Heart right ventricle (tissue), 16 donors: ENCODE measurements around the gene GLIPR2. TPM values are rescaled to one million over a fixed set of nuclear protein-coding genes. Genes with fewer than 3 reads are reported as not detected.
A peak's percentile ranks its signal among the peaks of the same experiment; 100 is the strongest.

Experiments
- ATAC-seq, 8 donors: fragments of 200-7000 bp; cut with Tn5 transposase; one replicate each; pipeline ENCODE4 v1.9.1; 2020; ENCODE audit warnings: mild to moderate bottlenecking in 8 of 8, moderate library complexity in 8 of 8, moderate number of reproducible peaks in 1 of 8
- DNase-seq, 2 donors: peaks; one replicate each; pipeline ENCODE4 v3.0.0-alpha.2; 2020
- H3K27ac ChIP-seq, 10 donors: fragments of 200-600 bp; sonication (generic) in 2 of 10; one replicate each; pipeline versions ENCODE4 v1.5.0 to v1.8.0; 2020 to 2022; ENCODE audit warnings: mild to moderate bottlenecking in 3 of 10
- H3K27me3 ChIP-seq, 7 donors: fragments of 200-600 bp; one replicate each; pipeline ENCODE4 v1.8.0; 2021 to 2022; ENCODE audit warnings: mild to moderate bottlenecking in 2 of 7
- H3K36me3 ChIP-seq, 9 donors: fragments of 200-600 bp; sonication (generic) in 1 of 9; one replicate each; pipeline versions ENCODE4 v1.5.0 to v1.8.0; 2020 to 2022; ENCODE audit warnings: mild to moderate bottlenecking in 2 of 9
- H3K4me1 ChIP-seq, 9 donors: fragments of 200-600 bp; sonication (generic) in 1 of 9; one replicate each; pipeline versions ENCODE4 v1.5.0 to v1.8.0; 2020 to 2022; ENCODE audit warnings: mild to moderate bottlenecking in 4 of 9
- H3K4me3 ChIP-seq, 10 donors: fragments of 200-600 bp; sonication (generic) in 2 of 10; one replicate each; pipeline versions ENCODE4 v1.5.0 to v1.8.0; 2020 to 2022; ENCODE audit warnings: mild to moderate bottlenecking in 7 of 10, moderate library complexity in 2 of 10
- H3K9me3 ChIP-seq, 11 donors: fragments of 200-600 bp in 10 of 11; sonication (generic) in 2 of 11; one replicate each; pipeline versions ENCODE4 v1.5.0 to v1.8.0; 2013 to 2022; ENCODE audit warnings: mild to moderate bottlenecking in 2 of 11, control low read depth in 1 of 11, moderate library complexity in 1 of 11
- WGBS, 2 donors: extraction: QIAGEN DNeasy Blood & Tissue Kit; methylation state at CpG; one replicate each; pipeline ENCODE4 v1.1.7; 2013; ENCODE audit warnings: inconsistent platforms in 1 of 2; 5-methylcytosine and 5-hydroxymethylcytosine counted together
- intact Hi-C, 10 donors: fragments of 100-400 bp; cut with DNase I; formaldehyde crosslinking; loops; one replicate each; pipeline versions ENCODE4 v1.11.1 to v1.14.2; 2022
- polyA plus RNA-seq, 2 donors: library from polyadenylated mRNA; stranded (reverse); fragments of 200-250 nt; gene quantifications; one replicate each; pipeline ENCODE4 v1.2.3, GENCODE V29; 2013
- total RNA-seq, 10 donors: library from RNA; stranded (reverse); fragmentation: NEBNext Ultra II Directional in 3 of 10; extraction: Animal tissue kit (Norgen Biotek cat#: 25700) in 3 of 10; gene quantifications; one replicate each; pipeline versions ENCODE4 v1.2.1 to v1.2.4, GENCODE V29; 2021 to 2023
- TF ChIP-seq, protein P1 (sequence below), 9 donors: fragments of 200-600 bp; sonication (generic) in 2 of 9; IDR thresholded peaks; one replicate each; pipeline versions ENCODE4 v1.5.0 to v1.8.0; 2021 to 2022; ENCODE audit warnings: antibody characterized with exemption in 9 of 9, mild to moderate bottlenecking in 5 of 9, moderate library complexity in 1 of 9
- donor health status: Arrhythmogenic right ventricular cardiomyopathy.
- donor health status: ischemic (EF 13 %, LVEDD 7.1; RV severe dilation, severe dysfunction).
- donor health status: healthy with polysubstance abuse.
- donor health status: DM: no; HTN: yes; CAD: no.
- donor health status: DM: no; HTN: no; CAD: no.
- donor health status: ischemic (EF 25% LVEDD 6.9; RV normal size, moderate dysfunction).
- donor health status: ischemic (EF 25% LVEDD 5.7; RV mildly dilated, moderate dysfunction).
- donor health status: healthy.
- donor health status: DM: yes; HTN: yes; CAD: no.
- donor health status: Ischemic cardiomyopathy.
- donor health status: ischemic (EF 35%, LVEDD 5.7; RV mildly dilated, moderate dysfunction).
- donor health status: nonischemic (EF 11% LVEDD 7.7; RV severe dilation, severe dysfunction).
- donor health status: DM: yes; HTN: yes; CAD: no.
- donor health status: PGD.
- donor health status: ischemic (EF 29% LVEDD 5.4; RV normal size, mild dysfunction).
- donor health status: nonischemic (EF 23%, LVEDD 6.1; RV moderate dilation, normal function).

GLIPR2 gene
- total and polyA plus RNA-seq, 12 donors, result 4.7 to 19.2 (median 7.1) TPM

DNA sequence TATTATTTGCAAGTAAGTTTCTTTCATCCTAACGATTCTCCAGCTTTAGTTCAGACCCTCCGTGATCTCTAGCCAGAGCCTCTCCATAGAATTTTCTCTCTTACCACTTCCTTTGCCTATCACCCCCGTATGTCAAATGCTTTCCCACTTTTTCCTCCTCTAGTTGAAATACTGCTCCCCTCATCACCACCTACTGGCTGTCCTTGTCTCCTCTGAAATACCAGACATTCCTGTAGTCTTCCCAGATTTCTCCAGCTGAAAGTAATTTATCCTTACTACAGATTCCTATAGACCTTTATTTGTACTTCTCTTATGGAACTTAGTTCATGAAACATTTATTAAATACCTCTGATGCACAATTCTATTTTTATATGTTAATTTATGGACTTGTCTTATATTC lies 36.0 kb upstream of the GLIPR2 start:
- Histone ChIP-seq H3K27ac (no peak overlapping the region), H3K9me3 (no peaks in the 10 kb centered on the region), H3K4me3 (no peak overlapping the region), H3K27me3 (no peaks in the 10 kb centered on the region), H3K36me3 (peaks cover 0 to 12% (median 0%) of the 10 kb centered on the region in 9 donors), H3K4me1 (peaks cover 0 to 8% (median 0%) of the 10 kb centered on the region in 9 donors)
- TF ChIP-seq, protein P1, sequence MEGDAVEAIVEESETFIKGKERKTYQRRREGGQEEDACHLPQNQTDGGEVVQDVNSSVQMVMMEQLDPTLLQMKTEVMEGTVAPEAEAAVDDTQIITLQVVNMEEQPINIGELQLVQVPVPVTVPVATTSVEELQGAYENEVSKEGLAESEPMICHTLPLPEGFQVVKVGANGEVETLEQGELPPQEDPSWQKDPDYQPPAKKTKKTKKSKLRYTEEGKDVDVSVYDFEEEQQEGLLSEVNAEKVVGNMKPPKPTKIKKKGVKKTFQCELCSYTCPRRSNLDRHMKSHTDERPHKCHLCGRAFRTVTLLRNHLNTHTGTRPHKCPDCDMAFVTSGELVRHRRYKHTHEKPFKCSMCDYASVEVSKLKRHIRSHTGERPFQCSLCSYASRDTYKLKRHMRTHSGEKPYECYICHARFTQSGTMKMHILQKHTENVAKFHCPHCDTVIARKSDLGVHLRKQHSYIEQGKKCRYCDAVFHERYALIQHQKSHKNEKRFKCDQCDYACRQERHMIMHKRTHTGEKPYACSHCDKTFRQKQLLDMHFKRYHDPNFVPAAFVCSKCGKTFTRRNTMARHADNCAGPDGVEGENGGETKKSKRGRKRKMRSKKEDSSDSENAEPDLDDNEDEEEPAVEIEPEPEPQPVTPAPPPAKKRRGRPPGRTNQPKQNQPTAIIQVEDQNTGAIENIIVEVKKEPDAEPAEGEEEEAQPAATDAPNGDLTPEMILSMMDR (IDR thresholded peaks at IDR 0.05), result no peak
- DNase-seq, result no peak
- WGBS, 2 donors, result 57 to 74% methylated on average over 3 of the region's 3 CpGs
- intact Hi-C loops, result loop anchor here in 4 of 10 donors (5.0 to 10.0 kb wide), 3 partner anchors 67 to 234 kb away; partner anchors contain the start of gene CCIN (in 2 of the 4)
- no peak for ATAC-seq

GRCh38 chr9:36101916-36102741 lies 34.4 kb upstream of the GLIPR2 start:
- TF ChIP-seq, protein P1 (IDR thresholded peaks at IDR 0.05), result no peak
- Histone ChIP-seq H3K4me1 (peaks cover 0 to 8% (median 0%) of the 10 kb centered on the region in 9 donors), H3K4me3 (no peak overlapping the region), H3K27ac (peak overlapping the region in 1 of 10 donors; percentile 7), H3K9me3 (no peaks in the 10 kb centered on the region), H3K36me3 (peaks cover 0 to 16% (median 0%) of the 10 kb centered on the region in 9 donors), H3K27me3 (no peaks in the 10 kb centered on the region)
- DNase-seq (no peak), ATAC-seq (peak in 2 of 8 donors; percentile 33 to 35)
- WGBS, 2 donors, result 73 to 87% methylated on average over 4 of the region's 4 CpGs
- intact Hi-C loops, result loop anchor here in 9 of 10 donors (2.0 to 10.0 kb wide), 5 partner anchors 65 to 233 kb away; partner anchors contain the start of gene CCIN (in 3 of the 9)

GRCh38 chr9:36102742-36103495 lies 33.6 kb upstream of the GLIPR2 start:
- Histone ChIP-seq H3K4me1 (peaks cover 0 to 8% (median 0%) of the 10 kb centered on the region in 9 donors), H3K9me3 (no peaks in the 10 kb centered on the region), H3K36me3 (peaks cover 0 to 23% (median 1%) of the 10 kb centered on the region in 9 donors), H3K4me3 (no peak overlapping the region), H3K27ac (no peak overlapping the region), H3K27me3 (no peaks in the 10 kb centered on the region)
- intact Hi-C loops, result loop anchor here (1.0 to 10.0 kb wide), 6 partner anchors 63 to 232 kb away; partner anchors contain the start of gene CCIN (in 3 of the 10)
- 76 to 77% methylated on average over 10 of the region's 10 CpGs for WGBS, 2 donors
- DNase-seq (peak; percentile 76 to 81), ATAC-seq (peak; percentile 87 to 97 (median 91))
- TF ChIP-seq, protein P1 (IDR thresholded peaks at IDR 0.05), result peak; percentile 61 to 89 (median 80)

DNA sequence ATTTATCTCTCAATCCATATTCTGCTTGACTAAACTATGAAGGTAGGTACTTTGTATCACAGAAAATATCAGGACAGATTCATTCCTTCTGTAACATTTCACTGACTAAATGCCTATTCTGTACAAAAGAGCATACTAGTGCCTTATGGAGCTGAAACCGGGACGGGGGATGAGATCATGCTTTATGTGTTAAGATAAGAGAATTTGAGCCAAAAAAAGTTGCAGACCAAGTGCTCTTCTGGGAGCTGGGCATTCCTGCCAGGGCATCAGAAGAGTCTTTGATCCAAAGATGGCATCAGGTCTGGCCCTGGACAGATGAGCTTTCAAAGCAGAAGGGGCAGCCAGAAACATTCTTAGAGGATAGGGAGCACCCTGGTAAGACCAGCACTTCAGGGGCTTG lies 27.5 kb upstream of the GLIPR2 start:
- no peak overlapping the region for H3K27ac ChIP-seq
- H3K27me3 ChIP-seq, result no peaks in the 10 kb centered on the region
- no peaks in the 10 kb centered on the region for H3K9me3 ChIP-seq
- H3K36me3 ChIP-seq, result peaks cover 0 to 67% (median 18%) of the 10 kb centered on the region in 9 donors
- H3K4me3 ChIP-seq, result no peak overlapping the region
- H3K4me1 ChIP-seq, result peaks cover 0 to 8% (median 0%) of the 10 kb centered on the region in 9 donors
- no peak for DNase-seq
- TF ChIP-seq, protein P1 (IDR thresholded peaks at IDR 0.05), result no peak
- WGBS, 2 donors, result 59% methylated on average over 2 of the region's 2 CpGs
- no peak for ATAC-seq
- intact Hi-C loops, result loop anchor here in 3 of 10 donors (10.0 kb wide), 2 partner anchors 216 to 226 kb away; no protein-coding TSS in a partner anchor
